ENCODE measurements around the gene SLC6A6.

DNA sequence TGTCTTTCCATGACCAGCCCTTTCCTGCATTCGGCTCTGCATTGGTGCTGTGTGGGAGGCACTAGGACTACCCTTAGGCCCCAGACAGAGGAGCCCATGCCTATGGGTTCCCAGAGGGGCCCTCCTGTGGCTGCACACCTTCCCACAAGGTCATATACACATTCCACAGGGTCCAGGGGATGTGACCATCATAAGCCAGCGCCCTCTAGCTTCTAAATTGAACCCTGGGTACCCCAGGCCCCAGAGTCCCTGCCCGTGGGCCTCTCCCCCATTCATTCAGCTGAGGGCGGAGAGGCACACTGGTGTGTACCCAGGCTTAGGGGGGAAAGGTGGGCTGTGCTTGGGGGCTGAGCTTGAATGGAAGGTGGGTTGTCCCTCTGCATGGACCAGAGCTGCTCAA lies 10.2 kb upstream of the SLC6A6 start:
- TF ChIP-seq, protein P1, sequence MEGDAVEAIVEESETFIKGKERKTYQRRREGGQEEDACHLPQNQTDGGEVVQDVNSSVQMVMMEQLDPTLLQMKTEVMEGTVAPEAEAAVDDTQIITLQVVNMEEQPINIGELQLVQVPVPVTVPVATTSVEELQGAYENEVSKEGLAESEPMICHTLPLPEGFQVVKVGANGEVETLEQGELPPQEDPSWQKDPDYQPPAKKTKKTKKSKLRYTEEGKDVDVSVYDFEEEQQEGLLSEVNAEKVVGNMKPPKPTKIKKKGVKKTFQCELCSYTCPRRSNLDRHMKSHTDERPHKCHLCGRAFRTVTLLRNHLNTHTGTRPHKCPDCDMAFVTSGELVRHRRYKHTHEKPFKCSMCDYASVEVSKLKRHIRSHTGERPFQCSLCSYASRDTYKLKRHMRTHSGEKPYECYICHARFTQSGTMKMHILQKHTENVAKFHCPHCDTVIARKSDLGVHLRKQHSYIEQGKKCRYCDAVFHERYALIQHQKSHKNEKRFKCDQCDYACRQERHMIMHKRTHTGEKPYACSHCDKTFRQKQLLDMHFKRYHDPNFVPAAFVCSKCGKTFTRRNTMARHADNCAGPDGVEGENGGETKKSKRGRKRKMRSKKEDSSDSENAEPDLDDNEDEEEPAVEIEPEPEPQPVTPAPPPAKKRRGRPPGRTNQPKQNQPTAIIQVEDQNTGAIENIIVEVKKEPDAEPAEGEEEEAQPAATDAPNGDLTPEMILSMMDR (IDR thresholded peaks at IDR 0.05), result peak in 1 of 12 donors; percentile 14
- TF ChIP-seq POLR2A (IDR thresholded peaks at IDR 0.05), result no peak
